SK-N-SH (cell line): ENCODE data around the gene CENPO. TPM values are rescaled to one million over a fixed set of nuclear protein-coding genes. Genes with fewer than 3 reads are reported as not detected.

Experiments used
- CTCF ChIA-PET: fragments of 300-600, 350-600 bp; formaldehyde crosslinking; extraction: SDS; loops from one replicate; lab custom pipeline; 2021; lab: Yijun Ruan, JAX
- POLR2A ChIA-PET: fragments of 350-600 bp; sonication (Branson Sonifier 250); formaldehyde crosslinking; extraction: SDS; loops from one replicate; lab custom pipeline; 2020; ENCODE audit warnings: antibody characterized with exemption, inconsistent platforms; lab: Yijun Ruan, JAX
- DNase-seq: peaks from one replicate; pipeline ENCODE4 v3.0.0; 2012
- H2AFZ ChIP-seq: fragments of 200-600 bp; sonication (generic); 2 replicates; pipeline ENCODE4 v1.8.1; 2016; ENCODE audit warnings: antibody characterized with exemption, mild to moderate bottlenecking, low read depth
- H3F3A ChIP-seq: fragments of 200-600 bp; sonication (generic); replicated peaks from 2 replicates; pipeline ENCODE3; 2016; ENCODE audit warnings: antibody characterized with exemption, mild to moderate bottlenecking; ENCODE audit not compliant: insufficient read depth
- H3K27ac ChIP-seq, 2 experiments: fragments of 200-500 bp in 1 of 2; fragments of 200-600 bp in 1 of 2; sonication (Bioruptor generic) in 1 of 2; sonication (generic), shearing (Covaris generic) in 1 of 2; 2 replicates each; pipeline versions ENCODE4 v1.5.1 to v1.6.1; 2014 to 2016; ENCODE audit warnings: low read depth in 2 of 2, inconsistent platforms in 1 of 2, low read length in 1 of 2, mild to moderate bottlenecking in 1 of 2, mixed read lengths in 1 of 2
- H3K27me3 ChIP-seq: fragments of 200-600 bp; sonication (generic), shearing (Covaris generic); 2 replicates; pipeline ENCODE4 v1.6.1; 2016; ENCODE audit warnings: mixed run types; ENCODE audit not compliant: insufficient read depth
- H3K36me3 ChIP-seq, 2 experiments: fragments of 200-500 bp in 1 of 2; fragments of 200-600 bp in 1 of 2; sonication (Bioruptor generic) in 1 of 2; sonication (generic) in 1 of 2; replicated peaks in 1 of 2; 2 replicates each; pipeline versions ENCODE3 to v1.5.1; 2014 to 2016; ENCODE audit warnings: low read length in 1 of 2, mild to moderate bottlenecking in 1 of 2; ENCODE audit not compliant: insufficient read depth in 2 of 2, control insufficient read depth in 1 of 2
- H3K4me1 ChIP-seq, 2 experiments: fragments of 200-500 bp in 1 of 2; fragments of 200-600 bp in 1 of 2; sonication (Bioruptor generic) in 1 of 2; sonication (generic), shearing (Covaris generic) in 1 of 2; 2 replicates each; pipeline versions ENCODE4 v1.5.1 to v1.6.1; 2014 to 2016; ENCODE audit warnings: low read depth in 1 of 2, low read length in 1 of 2, mixed run types in 1 of 2; ENCODE audit not compliant: insufficient read depth in 2 of 2, control insufficient read depth in 1 of 2
- H3K4me2 ChIP-seq: fragments of 200-600 bp; sonication (generic), shearing (Covaris generic); 2 replicates; pipeline ENCODE4 v1.6.1; 2017; ENCODE audit warnings: mixed run types
- H3K4me3 ChIP-seq, 2 experiments: fragments of 200-500 bp in 1 of 2; fragments of 200-600 bp in 1 of 2; sonication (Bioruptor generic) in 1 of 2; sonication (generic), shearing (Covaris generic) in 1 of 2; 2 replicates each; pipeline versions ENCODE4 v1.5.1 to v1.8.1; 2014 to 2016; ENCODE audit warnings: low read depth in 2 of 2, inconsistent platforms in 1 of 2, low read length in 1 of 2, mild to moderate bottlenecking in 1 of 2, mixed read lengths in 1 of 2, moderate library complexity in 1 of 2
- H3K79me2 ChIP-seq: fragments of 200-600 bp; sonication (generic); 2 replicates; pipeline ENCODE4 v1.8.1; 2017; ENCODE audit warnings: mild to moderate bottlenecking; ENCODE audit not compliant: insufficient read depth
- H3K9ac ChIP-seq: fragments of 200-600 bp; sonication (generic); 2 replicates; pipeline ENCODE4 v1.6.1; 2017; ENCODE audit warnings: mixed run types
- H3K9me2 ChIP-seq: fragments of 200-600 bp; sonication (generic); 2 replicates; pipeline ENCODE4 v1.6.1; 2017; ENCODE audit warnings: mixed run types
- H3K9me3 ChIP-seq: fragments of 200-600 bp; sonication (generic); 2 replicates; pipeline ENCODE4 v1.6.1; 2017; ENCODE audit warnings: mixed run types, mild to moderate bottlenecking, moderate library complexity
- H4K20me1 ChIP-seq: fragments of 200-600 bp; sonication (generic); 2 replicates; pipeline ENCODE4 v1.6.1; 2017; ENCODE audit warnings: mild to moderate bottlenecking, mixed run types; ENCODE audit not compliant: insufficient read depth
- CHD2 ChIP-seq: fragments of 150-350 bp; IDR thresholded peaks from 2 replicates; pipeline ENCODE4 v1.6.1; 2018; ENCODE audit warnings: low read length; ENCODE audit not compliant: partially characterized antibody
- EZH2phosphoT487 ChIP-seq: fragments of 200-600 bp; sonication (generic); IDR thresholded peaks from 2 replicates; pipeline ENCODE4 v1.6.1; 2017; ENCODE audit warnings: low read depth, mixed run types, mild to moderate bottlenecking, antibody characterized with exemption, moderate library complexity, borderline replicate concordance
- FOSL2 ChIP-seq: IDR thresholded peaks from 2 replicates; pipeline ENCODE4 v1.4.0; 2012; ENCODE audit warnings: low read depth, mild to moderate bottlenecking, moderate library complexity, borderline replicate concordance
- FOXJ3 ChIP-seq: sonication (generic); formaldehyde crosslinking; IDR thresholded peaks from 2 replicates; pipeline ENCODE4 v1.5.1; 2020; ENCODE audit warnings: mild to moderate bottlenecking, missing genetic modification reagents
- GATA2 ChIP-seq: sonication (generic); formaldehyde crosslinking; IDR thresholded peaks from 2 replicates; pipeline ENCODE4 v1.5.0; 2020; ENCODE audit warnings: mild to moderate bottlenecking, missing genetic modification reagents
- JUND ChIP-seq: IDR thresholded peaks from 2 replicates; pipeline ENCODE4 v1.4.0; 2012
- MXI1 ChIP-seq: IDR thresholded peaks from 2 replicates; pipeline ENCODE4 v1.6.1; 2012; ENCODE audit warnings: mild to moderate bottlenecking, low read depth, low read length, improper control_type of control experiment
- NRF1 ChIP-seq: IDR thresholded peaks from 2 replicates; pipeline ENCODE4 v1.6.1; 2012; ENCODE audit warnings: low read depth, mild to moderate bottlenecking, low read length
- RCOR1 ChIP-seq: fragments of 150-350 bp; IDR thresholded peaks from 2 replicates; pipeline ENCODE4 v1.6.1; 2017; ENCODE audit warnings: antibody characterized with exemption, low read length
- RFX5 ChIP-seq: IDR thresholded peaks from 2 replicates; pipeline ENCODE4 v1.6.1; 2012; ENCODE audit warnings: mild to moderate bottlenecking, improper control_type of control experiment, low read length
- TCF12 ChIP-seq: IDR thresholded peaks from 2 replicates; pipeline ENCODE4 v1.4.0; 2012
- TEAD4 ChIP-seq: IDR thresholded peaks from 2 replicates; pipeline ENCODE4 v1.4.0; 2012; ENCODE audit warnings: mild to moderate bottlenecking, borderline replicate concordance; ENCODE audit not compliant: insufficient read depth
- YY1 ChIP-seq: IDR thresholded peaks from 2 replicates; pipeline ENCODE4 v1.4.0; 2012; ENCODE audit warnings: low read depth, mild to moderate bottlenecking
- WGBS: methylation state at CpG from one replicate; pipeline ENCODE4 v1.1.6; 2017; ENCODE audit warnings: low lambda C conversion rate; 5-methylcytosine and 5-hydroxymethylcytosine counted together
- polyA plus RNA-seq, 3 experiments: library from polyadenylated mRNA; depleted of rRNA; stranded (reverse); fragments of >200 nt; gene quantifications; 2 replicates each; pipeline ENCODE4 v1.2.3, GENCODE V29; 2012
- TF ChIP-seq, protein P1 (sequence below): IDR thresholded peaks from 2 replicates; pipeline ENCODE4; 2012
- TF ChIP-seq, protein P2 (sequence below): fragments of 200-600 bp; sonication (generic); IDR thresholded peaks from 2 replicates; pipeline ENCODE4 v1.6.1; 2017; ENCODE audit warnings: antibody characterized with exemption, mild to moderate bottlenecking, moderate library complexity
- TF ChIP-seq, protein P3 (sequence below): IDR thresholded peaks from 2 replicates; pipeline ENCODE4 v1.4.0; 2012; ENCODE audit warnings: low read depth
- TF ChIP-seq, protein P4 (sequence below): IDR thresholded peaks from 2 replicates; pipeline ENCODE4 v1.4.0; 2012; ENCODE audit warnings: low read depth, borderline replicate concordance

The CENPO gene
- polyA plus RNA-seq, 1 of the 3 experiments (the other 2 are of a cell fraction) = 18.3 TPM

DNA sequence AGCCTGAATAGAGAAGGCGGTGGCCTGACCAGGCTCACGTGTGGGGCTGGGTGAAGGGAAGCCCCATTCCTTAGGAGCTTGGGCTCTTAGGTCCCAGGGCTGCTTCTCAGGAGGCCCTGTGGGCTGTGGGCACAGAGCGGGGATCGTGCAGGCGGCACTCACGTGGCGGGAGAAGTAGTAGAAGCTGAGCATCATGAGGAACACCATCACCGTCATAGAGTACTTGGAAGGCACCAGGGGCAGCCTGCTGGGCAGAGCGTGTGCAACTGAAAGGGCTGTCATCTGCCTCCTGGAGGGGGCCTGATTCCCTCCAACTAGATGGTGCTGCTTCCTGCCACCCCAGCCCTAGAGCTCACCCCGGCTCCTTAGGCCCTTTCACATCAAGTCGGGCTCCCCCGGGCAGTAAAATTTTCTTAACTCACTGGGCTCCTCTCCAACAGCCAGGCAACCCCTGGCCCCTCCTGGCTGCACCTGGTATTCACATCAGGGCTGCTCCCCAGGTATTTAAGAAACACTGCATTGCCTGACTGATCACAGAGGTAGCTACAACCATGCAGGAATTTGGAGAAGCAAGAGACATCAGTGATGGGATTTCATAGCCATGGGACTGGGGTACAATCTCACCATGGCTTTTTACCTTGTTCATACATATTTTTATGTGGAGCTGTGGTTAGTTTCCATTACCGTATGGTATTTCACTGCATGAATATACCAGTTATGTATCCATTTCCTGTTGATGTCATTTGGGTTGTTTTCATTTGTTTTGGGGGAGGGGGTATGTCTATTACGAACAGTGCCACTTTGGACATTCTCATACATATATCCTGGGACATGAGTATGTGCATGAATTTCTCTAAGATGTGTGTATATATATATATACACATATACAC is 32.9 kb downstream of the CENPO start:
- no peaks in the 10 kb centered on the region for H3K27me3 ChIP-seq
- H3K79me2 ChIP-seq = no peaks in the 10 kb centered on the region
- no peaks in the 10 kb centered on the region for H3K9me2 ChIP-seq
- ChIA-PET CTCF (interaction anchor here (0.7 to 16.7 kb wide), 15 partner anchors 11 to 742 kb away, joined by 3 to 269 read pairs (median 9); partner anchors contain the start of genes CENPO, NCOA1, PTRHD1 and TP53I3), POLR2A (no interaction called here)
- no peak overlapping the region for H3K4me3 ChIP-seq
- TF ChIP-seq CHD2 (no peak), FOXJ3 (no peak), EZH2phosphoT487 (no peak), RFX5 (no peak)
- TF ChIP-seq, protein P1, sequence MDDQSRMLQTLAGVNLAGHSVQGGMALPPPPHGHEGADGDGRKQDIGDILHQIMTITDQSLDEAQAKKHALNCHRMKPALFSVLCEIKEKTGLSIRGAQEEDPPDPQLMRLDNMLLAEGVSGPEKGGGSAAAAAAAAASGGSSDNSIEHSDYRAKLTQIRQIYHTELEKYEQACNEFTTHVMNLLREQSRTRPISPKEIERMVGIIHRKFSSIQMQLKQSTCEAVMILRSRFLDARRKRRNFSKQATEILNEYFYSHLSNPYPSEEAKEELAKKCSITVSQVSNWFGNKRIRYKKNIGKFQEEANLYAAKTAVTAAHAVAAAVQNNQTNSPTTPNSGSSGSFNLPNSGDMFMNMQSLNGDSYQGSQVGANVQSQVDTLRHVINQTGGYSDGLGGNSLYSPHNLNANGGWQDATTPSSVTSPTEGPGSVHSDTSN = no peak
- H3F3A ChIP-seq = peaks cover 12% of the 10 kb centered on the region
- peaks cover 9 to 18% of the 10 kb centered on the region in 2 experiments for H3K36me3 ChIP-seq
- 89% methylated on average over 13 of the region's 14 CpGs for WGBS
- no peak overlapping the region for H3K9ac ChIP-seq
- H3K9me3 ChIP-seq = no peaks in the 10 kb centered on the region
- no peak overlapping the region for H2AFZ ChIP-seq
- H3K4me1 ChIP-seq = peaks cover 7 to 11% of the 10 kb centered on the region in 2 experiments; a peak in 1 of 4 replicates
- no peaks in the 10 kb centered on the region for H4K20me1 ChIP-seq
- no peak overlapping the region for H3K4me2 ChIP-seq
- H3K27ac ChIP-seq = no peak overlapping the region
- DNase-seq = peak; percentile 23

DNA sequence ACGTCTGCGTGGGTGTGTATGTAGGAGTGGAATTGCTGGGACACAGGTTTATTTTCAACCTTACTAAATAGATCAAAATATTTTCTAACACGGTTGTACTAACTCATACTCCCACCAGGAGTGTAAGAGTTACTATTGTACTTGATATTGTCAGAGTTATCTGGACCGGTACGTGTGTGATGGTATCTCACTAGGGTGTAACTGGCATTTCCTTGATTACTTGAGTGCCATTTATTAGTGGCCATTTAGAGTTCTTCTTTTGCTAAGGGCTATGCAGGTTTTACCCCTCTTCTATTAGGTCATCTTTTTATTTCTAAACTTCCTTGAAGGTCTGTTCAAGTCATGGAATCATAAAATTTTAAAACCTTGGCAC is 33.5 kb downstream of the CENPO start:
- no peaks in the 10 kb centered on the region for H3K79me2 ChIP-seq
- ChIA-PET CTCF (interaction anchor here (0.6 to 16.7 kb wide), 40 partner anchors 10 to 743 kb away, joined by 3 to 269 read pairs (median 7); partner anchors contain the start of genes ADCY3, CENPO, NCOA1 and PTRHD1), POLR2A (interaction anchor here (1.0 kb wide), 1 partner anchor 743 kb away, joined by 4 read pairs; no protein-coding TSS in a partner anchor)
- H3K4me2 ChIP-seq = no peak overlapping the region
- 75% methylated on average over 5 of the region's 5 CpGs for WGBS
- no peaks in the 10 kb centered on the region for H3K9me2 ChIP-seq
- H2AFZ ChIP-seq = no peak overlapping the region
- H3F3A ChIP-seq = peaks cover 12% of the 10 kb centered on the region
- no peak overlapping the region for H3K4me3 ChIP-seq
- no peak overlapping the region for H3K9ac ChIP-seq
- H3K27ac ChIP-seq = no peak overlapping the region
- H3K4me1 ChIP-seq = peaks cover 7 to 11% of the 10 kb centered on the region in 2 experiments; a peak in 1 of 4 replicates
- DNase-seq = peak; percentile 30
- no peaks in the 10 kb centered on the region for H4K20me1 ChIP-seq
- no peak for TF ChIP-seq YY1
- TF ChIP-seq RCOR1 = no peak
- no peak for TF ChIP-seq FOSL2
- no peak for TF ChIP-seq GATA2
- TF ChIP-seq JUND = no peak
- TF ChIP-seq TEAD4 = no peak
- TF ChIP-seq, protein P2, sequence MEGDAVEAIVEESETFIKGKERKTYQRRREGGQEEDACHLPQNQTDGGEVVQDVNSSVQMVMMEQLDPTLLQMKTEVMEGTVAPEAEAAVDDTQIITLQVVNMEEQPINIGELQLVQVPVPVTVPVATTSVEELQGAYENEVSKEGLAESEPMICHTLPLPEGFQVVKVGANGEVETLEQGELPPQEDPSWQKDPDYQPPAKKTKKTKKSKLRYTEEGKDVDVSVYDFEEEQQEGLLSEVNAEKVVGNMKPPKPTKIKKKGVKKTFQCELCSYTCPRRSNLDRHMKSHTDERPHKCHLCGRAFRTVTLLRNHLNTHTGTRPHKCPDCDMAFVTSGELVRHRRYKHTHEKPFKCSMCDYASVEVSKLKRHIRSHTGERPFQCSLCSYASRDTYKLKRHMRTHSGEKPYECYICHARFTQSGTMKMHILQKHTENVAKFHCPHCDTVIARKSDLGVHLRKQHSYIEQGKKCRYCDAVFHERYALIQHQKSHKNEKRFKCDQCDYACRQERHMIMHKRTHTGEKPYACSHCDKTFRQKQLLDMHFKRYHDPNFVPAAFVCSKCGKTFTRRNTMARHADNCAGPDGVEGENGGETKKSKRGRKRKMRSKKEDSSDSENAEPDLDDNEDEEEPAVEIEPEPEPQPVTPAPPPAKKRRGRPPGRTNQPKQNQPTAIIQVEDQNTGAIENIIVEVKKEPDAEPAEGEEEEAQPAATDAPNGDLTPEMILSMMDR = no peak
- TF ChIP-seq, protein P3, sequence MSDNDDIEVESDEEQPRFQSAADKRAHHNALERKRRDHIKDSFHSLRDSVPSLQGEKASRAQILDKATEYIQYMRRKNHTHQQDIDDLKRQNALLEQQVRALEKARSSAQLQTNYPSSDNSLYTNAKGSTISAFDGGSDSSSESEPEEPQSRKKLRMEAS = no peak
- TF ChIP-seq, protein P4, sequence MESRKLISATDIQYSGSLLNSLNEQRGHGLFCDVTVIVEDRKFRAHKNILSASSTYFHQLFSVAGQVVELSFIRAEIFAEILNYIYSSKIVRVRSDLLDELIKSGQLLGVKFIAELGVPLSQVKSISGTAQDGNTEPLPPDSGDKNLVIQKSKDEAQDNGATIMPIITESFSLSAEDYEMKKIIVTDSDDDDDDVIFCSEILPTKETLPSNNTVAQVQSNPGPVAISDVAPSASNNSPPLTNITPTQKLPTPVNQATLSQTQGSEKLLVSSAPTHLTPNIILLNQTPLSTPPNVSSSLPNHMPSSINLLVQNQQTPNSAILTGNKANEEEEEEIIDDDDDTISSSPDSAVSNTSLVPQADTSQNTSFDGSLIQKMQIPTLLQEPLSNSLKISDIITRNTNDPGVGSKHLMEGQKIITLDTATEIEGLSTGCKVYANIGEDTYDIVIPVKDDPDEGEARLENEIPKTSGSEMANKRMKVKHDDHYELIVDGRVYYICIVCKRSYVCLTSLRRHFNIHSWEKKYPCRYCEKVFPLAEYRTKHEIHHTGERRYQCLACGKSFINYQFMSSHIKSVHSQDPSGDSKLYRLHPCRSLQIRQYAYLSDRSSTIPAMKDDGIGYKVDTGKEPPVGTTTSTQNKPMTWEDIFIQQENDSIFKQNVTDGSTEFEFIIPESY = no peak
- TF ChIP-seq NRF1 = no peak
- TF ChIP-seq TCF12 = no peak
- TF ChIP-seq, protein P1 = no peak
- no peak for TF ChIP-seq MXI1
- H3K9me3 ChIP-seq = no peaks in the 10 kb centered on the region
- H3K36me3 ChIP-seq = peaks cover 6 to 11% of the 10 kb centered on the region in 2 experiments
- H3K27me3 ChIP-seq = no peaks in the 10 kb centered on the region
